ENCODE results near the gene TAP1.

- TF ChIP-seq POLR2A (IDR thresholded peaks at IDR 0.05) = no peak
- TF ChIP-seq CTCF (IDR thresholded peaks at IDR 0.05) = no peak
These were observed 53.8 kb downstream of the TAP1 start for GRCh38 chr6:32799740-32800139.
